Muscle layer of duodenum (tissue), 2 donors: Measurements from ENCODE around the gene TNFRSF25.
"Not testable (repeated sequence)": the region's sequence is repeated elsewhere in the genome, so short reads cannot be mapped to it uniquely, and the experiment has no call there.

Experiments used
- H3K27ac ChIP-seq: one replicate; pipeline ENCODE4 v1.7.0; 2013; ENCODE audit warnings: mild to moderate bottlenecking, low read length
- H3K27me3 ChIP-seq: one replicate; pipeline ENCODE4 v1.7.0; 2013; ENCODE audit warnings: low read depth, mild to moderate bottlenecking, control low read depth, low read length
- H3K36me3 ChIP-seq, 2 donors: one replicate each; pipeline ENCODE4 v1.7.0; 2013; ENCODE audit warnings: low read length in 2 of 2, control low read depth in 1 of 2, mild to moderate bottlenecking in 1 of 2; ENCODE audit not compliant: insufficient read depth in 2 of 2, control insufficient read depth in 1 of 2
- H3K4me1 ChIP-seq, 2 donors: one replicate each; pipeline ENCODE4 v1.7.0; 2013; ENCODE audit warnings: low read length in 2 of 2, mild to moderate bottlenecking in 2 of 2, control low read depth in 1 of 2, moderate library complexity in 1 of 2; ENCODE audit not compliant: insufficient read depth in 2 of 2, control insufficient read depth in 1 of 2
- H3K4me3 ChIP-seq, 2 donors: one replicate each; pipeline ENCODE4 v1.7.0; 2013; ENCODE audit warnings: low read length in 2 of 2, low read depth in 1 of 2, mild to moderate bottlenecking in 1 of 2
- H3K9me3 ChIP-seq, 2 donors: one replicate each; pipeline ENCODE4 v1.7.0; 2013; ENCODE audit warnings: low read length in 2 of 2, control low read depth in 1 of 2, mild to moderate bottlenecking in 1 of 2; ENCODE audit not compliant: control insufficient read depth in 1 of 2
- donor health status: healthy.

TNFRSF25 gene

DNA sequence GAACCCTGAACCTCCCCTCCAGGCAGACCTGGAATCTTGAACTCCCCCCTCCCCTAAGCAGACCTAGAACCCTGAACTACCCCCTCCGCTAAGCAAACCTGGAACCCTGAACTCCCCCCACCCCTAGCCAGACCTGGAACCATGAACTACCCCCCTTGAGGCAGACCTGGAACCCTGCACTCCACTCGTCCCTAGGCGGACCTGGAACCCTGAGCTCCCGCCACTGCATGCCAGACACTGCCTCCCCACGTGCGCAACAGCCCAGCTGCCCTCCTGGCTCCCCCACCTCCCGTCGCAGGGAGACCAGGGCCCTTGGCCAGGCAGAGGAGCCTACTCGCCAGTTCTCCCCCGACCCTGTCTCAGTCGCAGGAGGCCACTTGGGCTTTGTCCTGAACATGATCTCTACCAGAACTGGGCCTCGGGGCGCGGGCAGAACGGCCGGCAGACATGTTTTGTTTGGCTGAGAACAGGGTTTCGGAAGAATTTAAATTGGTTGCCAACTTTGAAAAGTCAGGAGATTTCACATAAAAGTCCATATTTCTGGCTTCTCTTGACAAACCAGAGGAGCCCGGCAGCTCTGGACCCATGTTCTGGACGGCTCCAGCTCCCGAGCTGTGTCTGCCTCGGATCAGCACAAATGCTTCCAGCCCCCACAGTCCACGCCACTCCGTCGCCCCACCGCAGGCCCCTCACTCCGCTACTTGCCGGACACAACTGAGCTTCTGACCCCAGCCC, 34.7 kb upstream of the TNFRSF25 start:
- peaks cover 6% of the 10 kb centered on the region for H3K27me3 ChIP-seq
- no peaks in the 10 kb centered on the region for H3K9me3 ChIP-seq
- peaks cover 0 to 26% of the 10 kb centered on the region in 2 donors for H3K4me1 ChIP-seq
- no peak overlapping the region for H3K27ac ChIP-seq
- H3K36me3 ChIP-seq, result no peaks in the 10 kb centered on the region
- H3K4me3 ChIP-seq, result no peak overlapping the region

DNA sequence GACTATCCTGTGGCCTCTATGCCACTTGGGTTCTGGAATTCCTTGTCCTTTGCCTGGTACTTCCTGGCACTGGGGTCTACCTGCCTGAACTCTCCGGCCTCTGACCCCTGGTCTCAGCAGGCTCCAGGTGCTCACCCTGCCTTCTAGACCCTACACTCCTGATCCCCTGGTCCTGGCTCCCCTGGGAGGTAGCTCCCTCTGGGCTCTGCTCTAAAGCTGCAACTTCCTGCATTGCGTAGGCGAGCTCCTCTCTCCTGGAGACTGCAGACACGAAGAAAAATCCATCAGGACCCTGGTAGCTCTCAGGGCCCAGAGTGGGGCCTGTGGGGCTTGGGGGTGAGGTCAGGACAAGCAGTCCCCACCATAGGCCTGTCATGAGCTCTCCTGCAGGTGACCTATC, 33.3 kb upstream of the TNFRSF25 start:
- no peak overlapping the region for H3K4me3 ChIP-seq
- H3K4me1 ChIP-seq, result peaks cover 0 to 26% of the 10 kb centered on the region in 2 donors
- no peaks in the 10 kb centered on the region for H3K36me3 ChIP-seq
- H3K27me3 ChIP-seq, result peaks cover 6% of the 10 kb centered on the region
- no peaks in the 10 kb centered on the region for H3K9me3 ChIP-seq
- H3K27ac ChIP-seq, result no peak overlapping the region

DNA sequence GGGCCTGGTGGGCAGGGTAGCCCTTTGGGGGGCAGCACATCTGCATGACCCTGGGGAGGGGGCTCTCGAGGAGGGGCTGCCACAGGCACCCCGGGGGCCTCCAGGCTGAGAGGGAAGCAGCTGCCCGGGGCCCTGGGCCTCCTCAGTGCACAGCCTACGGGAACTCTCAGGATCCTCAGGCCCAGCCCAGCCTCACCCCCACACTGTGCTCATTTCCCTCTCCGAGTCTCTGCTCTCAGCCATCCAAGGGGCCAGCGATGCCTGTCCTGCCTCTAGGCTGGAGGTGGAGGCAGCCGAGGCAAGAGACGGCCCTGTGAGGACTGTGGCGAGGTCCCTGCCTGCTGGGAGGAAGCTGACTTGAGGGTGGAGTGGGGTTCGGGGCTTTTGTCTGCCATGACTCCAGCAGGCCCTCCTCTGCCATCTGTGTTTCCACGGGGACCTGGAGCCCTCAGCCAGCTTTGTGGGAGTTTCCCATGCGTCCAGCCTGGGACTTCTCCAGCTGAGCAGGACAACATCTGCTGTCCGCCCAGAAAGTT, 32.7 kb upstream of the TNFRSF25 start:
- Histone ChIP-seq H3K4me1 (peaks cover 0 to 26% of the 10 kb centered on the region in 2 donors), H3K9me3 (no peaks in the 10 kb centered on the region), H3K4me3 (no peak overlapping the region), H3K27ac (no peak overlapping the region), H3K36me3 (no peaks in the 10 kb centered on the region), H3K27me3 (peaks cover 6% of the 10 kb centered on the region)

DNA sequence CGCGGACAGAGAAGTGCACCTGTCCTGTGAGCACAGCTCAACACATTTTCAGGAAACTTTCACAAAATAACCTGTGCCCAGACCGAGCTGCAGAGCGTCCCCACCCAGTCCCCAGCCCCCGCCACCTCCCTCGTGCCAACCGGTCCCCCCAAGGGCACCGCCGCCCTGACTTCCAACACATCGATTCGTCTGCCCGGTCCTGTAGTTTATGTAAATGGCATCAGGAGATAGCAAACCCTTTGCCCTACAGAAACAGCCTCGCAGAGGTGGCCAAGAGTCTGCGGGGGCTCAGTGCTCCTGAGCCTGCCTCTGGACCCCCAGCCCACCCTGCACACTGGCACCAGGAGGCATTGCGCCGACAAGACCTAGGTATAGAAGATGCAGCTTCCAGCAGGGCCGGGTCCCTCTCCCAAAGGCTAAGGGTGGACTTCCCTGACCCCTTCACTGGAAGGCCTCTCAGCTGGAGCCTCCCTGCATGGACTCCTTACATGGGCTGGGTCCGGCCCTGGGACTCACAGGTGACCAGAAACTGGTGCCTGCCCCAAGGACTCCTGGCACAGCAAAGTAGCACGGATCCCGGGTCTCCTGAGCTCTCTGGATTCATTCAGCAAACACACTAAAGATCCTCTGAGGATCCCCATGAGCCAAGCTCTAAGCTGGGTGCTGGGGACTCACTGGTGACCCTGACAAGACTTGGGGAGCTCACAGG, 32.0 kb upstream of the TNFRSF25 start:
- no peaks in the 10 kb centered on the region for H3K9me3 ChIP-seq
- no peaks in the 10 kb centered on the region for H3K36me3 ChIP-seq
- peak overlapping the region; percentile 46 to 74 for H3K4me3 ChIP-seq
- H3K27me3 ChIP-seq, result peaks cover 6% of the 10 kb centered on the region
- peaks cover 0 to 26% of the 10 kb centered on the region in 2 donors for H3K4me1 ChIP-seq
- H3K27ac ChIP-seq, result no peak overlapping the region

DNA sequence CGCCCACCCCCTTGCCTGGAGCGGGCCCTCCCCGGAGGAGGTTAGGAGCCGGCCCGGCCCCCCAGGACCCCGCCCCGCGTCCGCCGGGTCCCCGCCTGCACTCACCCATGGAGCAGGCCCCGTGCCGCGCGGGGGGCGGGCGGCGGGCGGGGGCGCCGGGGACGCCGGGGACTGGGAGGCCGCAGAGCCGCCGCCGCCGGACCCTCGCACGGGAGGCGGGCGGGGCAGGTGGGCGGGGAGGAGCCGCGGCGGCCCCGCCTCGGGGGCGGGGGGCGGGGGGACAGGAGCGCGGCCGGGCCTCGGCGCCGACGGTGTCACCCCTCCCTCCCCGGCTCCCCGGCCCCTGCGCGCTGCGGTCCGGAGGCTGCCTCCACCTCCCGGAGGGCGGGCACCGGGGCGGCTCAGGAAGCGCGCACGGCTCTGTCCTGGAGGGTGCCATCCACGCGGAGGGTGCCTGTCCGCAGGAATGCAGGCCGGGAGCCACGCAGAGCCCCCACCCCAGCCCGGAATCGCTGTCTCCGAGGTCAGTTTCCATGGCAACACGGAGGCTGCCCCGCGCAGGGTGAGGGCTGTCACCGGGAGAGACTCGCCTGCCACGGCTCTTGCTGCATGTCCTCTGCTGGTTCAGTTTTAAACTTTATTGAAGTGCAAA, 31.4 kb upstream of the TNFRSF25 start:
- no peaks in the 10 kb centered on the region for H3K9me3 ChIP-seq
- H3K4me1 ChIP-seq, result peaks cover 0 to 22% of the 10 kb centered on the region in 2 donors
- peaks cover 6% of the 10 kb centered on the region for H3K27me3 ChIP-seq
- no peaks in the 10 kb centered on the region for H3K36me3 ChIP-seq
- H3K27ac ChIP-seq, result no peak overlapping the region
- H3K4me3 ChIP-seq, result peak overlapping the region; percentile 46 to 74

DNA sequence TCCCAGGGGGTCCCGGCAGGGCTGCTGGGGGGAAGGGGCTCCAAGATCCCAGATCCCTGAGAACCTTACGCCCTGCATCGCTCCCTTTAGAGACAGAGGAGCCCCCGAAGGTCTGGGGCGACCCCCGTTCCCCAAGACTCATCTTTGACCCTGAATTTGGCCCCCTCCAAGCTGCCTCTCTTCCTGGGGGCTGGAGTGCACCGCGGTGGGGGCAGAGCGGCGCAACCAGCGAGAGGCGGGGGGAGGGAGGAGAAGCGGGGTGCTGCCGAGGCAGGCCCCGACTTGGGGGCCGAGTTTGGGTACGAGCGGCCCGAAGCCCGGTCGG, 30.9 kb upstream of the TNFRSF25 start:
- no peaks in the 10 kb centered on the region for H3K9me3 ChIP-seq
- no peak overlapping the region for H3K27ac ChIP-seq
- peaks cover 0 to 17% of the 10 kb centered on the region in 2 donors for H3K4me1 ChIP-seq
- H3K4me3 ChIP-seq, result peak overlapping the region; percentile 37 to 59
- no peaks in the 10 kb centered on the region for H3K36me3 ChIP-seq
- H3K27me3 ChIP-seq, result peaks cover 6% of the 10 kb centered on the region

- Histone ChIP-seq H3K9me3 (no peaks in the 10 kb centered on the region), H3K27me3 (peaks cover 6% of the 10 kb centered on the region), H3K4me3 (peak overlapping the region; percentile 37 to 59), H3K4me1 (peaks cover 0 to 16% of the 10 kb centered on the region in 2 donors), H3K27ac (no peak overlapping the region), H3K36me3 (no peaks in the 10 kb centered on the region)
Observed at GRCh38 chr1:6496365-6496721, 30.4 kb upstream of the TNFRSF25 start.

DNA sequence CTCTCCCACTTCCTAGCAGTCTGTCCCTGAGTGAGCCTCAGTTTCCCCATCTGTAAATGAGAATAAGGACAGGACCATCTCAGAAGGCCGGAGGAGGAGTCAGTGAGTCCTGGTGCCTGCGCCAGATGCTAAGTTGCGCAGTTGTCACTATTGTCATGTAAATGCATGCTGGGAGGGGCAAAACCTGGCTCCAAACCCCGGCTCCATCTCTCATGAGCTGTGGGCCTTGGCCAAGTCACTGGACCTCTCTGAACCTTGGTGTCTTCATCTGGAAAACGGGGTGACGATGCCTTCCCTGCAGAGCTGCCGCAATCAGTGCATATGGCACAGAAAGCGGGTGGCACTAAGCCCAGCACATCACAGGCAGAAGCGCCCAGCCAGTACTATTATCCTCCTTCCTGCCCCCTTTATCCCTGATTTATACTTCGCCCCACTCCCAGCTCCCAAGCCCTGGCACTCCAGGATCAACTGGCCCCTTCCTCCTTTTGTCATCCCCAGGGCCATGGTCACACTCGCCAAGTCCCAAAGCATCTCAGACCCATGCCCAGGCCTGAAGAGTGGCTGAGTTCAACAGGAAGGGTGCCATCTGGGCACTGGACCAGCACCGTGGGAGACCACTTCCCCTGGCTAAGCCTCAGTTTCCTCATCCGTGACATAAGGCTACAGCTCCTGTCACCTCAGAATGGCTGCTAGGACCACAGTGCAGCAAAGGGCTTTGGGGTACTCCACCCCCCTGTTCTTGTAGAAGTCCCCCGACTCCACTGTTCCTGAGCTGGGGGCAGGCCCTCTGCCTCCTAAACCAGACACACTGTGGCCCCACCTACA, 29.8 kb upstream of the TNFRSF25 start:
- H3K36me3 ChIP-seq, result no peaks in the 10 kb centered on the region
- H3K27ac ChIP-seq, result no peak overlapping the region
- peaks cover 0 to 22% of the 10 kb centered on the region in 2 donors for H3K4me1 ChIP-seq
- H3K9me3 ChIP-seq, result no peaks in the 10 kb centered on the region
- H3K27me3 ChIP-seq, result peaks cover 6% of the 10 kb centered on the region
- peak overlapping the region in 1 of 2 donors; percentile 59 for H3K4me3 ChIP-seq

GRCh38 chr1:6495041-6495441, 29.1 kb upstream of the TNFRSF25 start:
- Histone ChIP-seq H3K27me3 (peaks cover 6% of the 10 kb centered on the region), H3K27ac (no peak overlapping the region)

GRCh38 chr1:6494627-6495026, 28.7 kb upstream of the TNFRSF25 start:
- peaks cover 0 to 33% of the 10 kb centered on the region in 2 donors for H3K4me1 ChIP-seq
- H3K9me3 ChIP-seq, result no peaks in the 10 kb centered on the region
- H3K36me3 ChIP-seq, result no peaks in the 10 kb centered on the region
- no peak overlapping the region for H3K27ac ChIP-seq
- no peak overlapping the region for H3K4me3 ChIP-seq
- peaks cover 6% of the 10 kb centered on the region for H3K27me3 ChIP-seq

More at GRCh38 chr1:6495041-6495441, 29.1 kb upstream of the TNFRSF25 start:
- Histone ChIP-seq H3K36me3 (no peaks in the 10 kb centered on the region), H3K9me3 (no peaks in the 10 kb centered on the region), H3K4me1 (peaks cover 0 to 29% of the 10 kb centered on the region in 2 donors), H3K4me3 (no peak overlapping the region)

GRCh38 chr1:6493834-6494223, 27.9 kb upstream of the TNFRSF25 start:
- H3K27ac ChIP-seq, H3K4me3 ChIP-seq, H3K36me3 ChIP-seq, H3K27me3 ChIP-seq, H3K9me3 ChIP-seq: not testable (repeated sequence)
- H3K4me1 ChIP-seq, result peaks cover 0 to 34% of the 10 kb centered on the region in 2 donors
